B cell (primary cell): Measurements from ENCODE around the gene CAP1. TPM values are rescaled to one million over a fixed set of nuclear protein-coding genes. Genes with fewer than 3 reads are reported as not detected.

Experiments
- ATAC-seq: fragments of 200-7000 bp; cut with Tn5 transposase; one replicate; pipeline ENCODE4 v1.10.0; 2021; ENCODE audit warnings: low read depth, mild to moderate bottlenecking, moderate number of reproducible peaks, moderate library complexity
- CTCF ChIA-PET: fragments of 350-600 bp; sonication (Branson Sonifier 250); formaldehyde crosslinking; loops from one replicate; lab custom pipeline; 2021; ENCODE audit warnings: antibody characterized with exemption, inconsistent platforms; lab: Charles Lee
- POLR2A ChIA-PET: fragments of 350-600 bp; sonication (Branson Sonifier 250); formaldehyde crosslinking; loops from one replicate; lab custom pipeline; 2021; ENCODE audit warnings: antibody characterized with exemption; lab: Charles Lee
- DNase-seq: peaks from one replicate; pipeline ENCODE4 v3.0.0; 2013
- H2AFZ ChIP-seq: 2 replicates; pipeline ENCODE4 v1.6.1; 2012; ENCODE audit warnings: mild to moderate bottlenecking, low read depth, low read length; ENCODE audit not compliant: insufficient read depth, poor library complexity, severe bottlenecking
- H3K27ac ChIP-seq, 2 donors: 1 replicate in 1 of 2; 2 replicates in 1 of 2; pipeline ENCODE4 v1.5.1; 2012 to 2013; ENCODE audit warnings: low read length in 2 of 2, mild to moderate bottlenecking in 2 of 2, moderate library complexity in 1 of 2
- H3K27me3 ChIP-seq, 4 experiments: fragments of 200-600 bp in 1 of 4; sonication (generic) in 1 of 4; replicated peaks in 1 of 4; 1 replicate in 2 of 4; 2 replicates in 2 of 4; pipeline versions ENCODE4 v1.6.1 to v1.7.0; 2013 to 2016; ENCODE audit warnings: low read length in 3 of 4, mild to moderate bottlenecking in 2 of 4, mixed read lengths in 1 of 4, moderate library complexity in 1 of 4; ENCODE audit not compliant: insufficient read depth in 4 of 4, control insufficient read depth in 3 of 4; ENCODE audit errors: control extremely low read depth in 1 of 4
- H3K36me3 ChIP-seq, 2 experiments: replicated peaks in 1 of 2; 1 replicate in 1 of 2; 2 replicates in 1 of 2; pipeline versions ENCODE4 v1.6.1 to v1.7.1; 2013; ENCODE audit warnings: low read length in 1 of 2; ENCODE audit not compliant: insufficient read depth in 2 of 2, control insufficient read depth in 1 of 2; ENCODE audit errors: control extremely low read depth in 1 of 2, extremely low read depth in 1 of 2
- H3K4me1 ChIP-seq, 2 donors: fragments of 200-600 bp in 1 of 2; sonication (generic) in 1 of 2; 1 replicate in 1 of 2; 2 replicates in 1 of 2; pipeline versions ENCODE4 v1.5.1 to v1.6.1; 2013 to 2017; ENCODE audit warnings: low read length in 2 of 2; ENCODE audit not compliant: control insufficient read depth in 2 of 2, insufficient read depth in 2 of 2
- H3K4me2 ChIP-seq: replicated peaks from 2 replicates; pipeline ENCODE3; 2012; ENCODE audit warnings: mild to moderate bottlenecking, low read depth, low read length; ENCODE audit not compliant: poor library complexity, severe bottlenecking
- H3K4me3 ChIP-seq, 5 experiments: fragments of 200-600 bp in 1 of 5; sonication (generic) in 1 of 5; 1 replicate in 3 of 5; 2 replicates in 2 of 5; pipeline versions ENCODE4 v1.5.1 to v1.7.0; 2011 to 2016; ENCODE audit warnings: low read length in 4 of 5, mild to moderate bottlenecking in 4 of 5, low read depth in 2 of 5, control low read depth in 1 of 5, moderate library complexity in 1 of 5; ENCODE audit not compliant: insufficient read depth in 1 of 5; ENCODE audit errors: control extremely low read depth in 1 of 5, extremely low read depth in 1 of 5
- H3K79me2 ChIP-seq: fragments of 200-600 bp; sonication (generic); one replicate; pipeline ENCODE4 v1.6.0; 2016; ENCODE audit warnings: low read length; ENCODE audit not compliant: control insufficient read depth, insufficient read depth
- H3K9ac ChIP-seq: fragments of 200-600 bp; sonication (generic); 2 replicates; pipeline ENCODE4 v1.6.1; 2017; ENCODE audit warnings: mild to moderate bottlenecking, low read length, moderate library complexity
- H3K9me3 ChIP-seq, 3 donors: one replicate each; pipeline versions ENCODE4 v1.6.1 to v1.7.1; 2013; ENCODE audit warnings: low read length in 2 of 3; ENCODE audit not compliant: control insufficient read depth in 2 of 3, insufficient read depth in 1 of 3; ENCODE audit errors: control extremely low read depth in 1 of 3
- H4K20me1 ChIP-seq: 2 replicates; pipeline ENCODE4 v1.6.0; 2012; ENCODE audit warnings: mild to moderate bottlenecking, low read length; ENCODE audit not compliant: insufficient read depth, control insufficient read depth, poor library complexity, severe bottlenecking
- H3K27ac Mint-ChIP-seq: one replicate; pipeline ENCODE4 v1.8.0; 2021; ENCODE audit warnings: mixed read lengths
- H3K27me3 Mint-ChIP-seq: one replicate; pipeline ENCODE4 v1.8.0; 2021; ENCODE audit warnings: mixed read lengths
- H3K4me1 Mint-ChIP-seq: one replicate; pipeline ENCODE4 v1.8.0; 2021; ENCODE audit warnings: mixed read lengths
- H3K4me3 Mint-ChIP-seq: one replicate; pipeline ENCODE4 v1.8.0; 2021; ENCODE audit warnings: mixed read lengths
- H3K9me3 Mint-ChIP-seq: one replicate; pipeline ENCODE4 v1.8.0; 2022; ENCODE audit warnings: mixed read lengths; ENCODE audit not compliant: insufficient read depth
- CTCF ChIP-seq: fragments of 200-600 bp; IDR thresholded peaks from one replicate; pipeline ENCODE4 v1.8.0; 2022; ENCODE audit warnings: antibody characterized with exemption, mild to moderate bottlenecking
- EZH2 ChIP-seq: IDR thresholded peaks from 2 replicates; pipeline ENCODE4 v1.6.1; 2012; ENCODE audit warnings: borderline replicate concordance, low read depth, mild to moderate bottlenecking, moderate library complexity, low read length; ENCODE audit not compliant: insufficient read depth, poor library complexity, severe bottlenecking
- WGBS: methylation state at CpG from one replicate; pipeline ENCODE4 v1.1.5; 2013; ENCODE audit warnings: missing lambda C conversion rate; ENCODE audit not compliant: insufficient coverage; 5-methylcytosine and 5-hydroxymethylcytosine counted together
- intact Hi-C: fragments of 100-400 bp; cut with micrococcal nuclease; formaldehyde crosslinking; loops from one replicate; pipeline ENCODE4 v1.10.0; 2022
- polyA plus RNA-seq: library from polyadenylated mRNA; depleted of rRNA; stranded (reverse); fragments of >200 nt; gene quantifications from 2 replicates; pipeline ENCODE4 v1.2.3, GENCODE V29; 2012
- total RNA-seq, 2 donors: library from RNA; stranded (reverse); fragments of 120-200 nt in 1 of 2; gene quantifications; 1 replicate in 1 of 2; 2 replicates in 1 of 2; pipeline versions ENCODE4 v1.2.3 to v1.2.4, GENCODE V29; 2013 to 2022

Gene CAP1
- total and polyA plus RNA-seq, 2 donors (not counting 1 experiment from before 2014, with no cell fraction given) = 175 to 203 TPM

- Histone ChIP-seq H3K79me2 (peaks cover 70% of the 10 kb centered on the region), H3K36me3 (peaks cover 6 to 76% of the 10 kb centered on the region in 2 experiments), H3K4me1 (peaks cover 97 to 99% of the 10 kb centered on the region in 2 donors), H3K4me3 (peak overlapping the region in 3 of 5 experiments; percentile 11 to 45 (median 11)), H3K4me2 (peak overlapping the region; percentile 71), H4K20me1 (peaks cover 21% of the 10 kb centered on the region), H3K27ac (peak overlapping the region; percentile 43 to 82), H3K27me3 (no peaks in the 10 kb centered on the region), H3K9me3 (no peaks in the 10 kb centered on the region), H2AFZ (no peak overlapping the region), H3K9ac (peak overlapping the region; percentile 17)
- Mint-ChIP-seq H3K27ac (peak overlapping the region; percentile 78), H3K27me3 (no peaks in the 10 kb centered on the region), H3K4me3 (peak overlapping the region; percentile 68), H3K9me3 (no peaks in the 10 kb centered on the region), H3K4me1 (peaks cover 90% of the 10 kb centered on the region)
- ChIA-PET POLR2A (no interaction called here), CTCF (interaction anchor here (0.7 to 2.5 kb wide), 5 partner anchors 18 to 158 kb away, joined by 3 to 10 read pairs (median 3); no protein-coding TSS in a partner anchor)
- TF ChIP-seq EZH2 (no peak), CTCF (no peak)
- WGBS = 43% methylated on average over 1 of the region's 7 CpGs
- intact Hi-C loops = no loop called here
- ATAC-seq (no peak), DNase-seq (no peak)
Observed at GRCh38 chr1:40059960-40060750, 19.6 kb downstream of the CAP1 start.
